ENCODE results near the gene CNTNAP4. TPM values are rescaled to one million over a fixed set of nuclear protein-coding genes. Genes with fewer than 3 reads are reported as not detected.

CNTNAP4 gene
- total RNA-seq, 1 experiment from 2014 or later: not detected

GRCh38 chr16:76385601-76386230 lies 108.5 kb downstream of the CNTNAP4 start:
- H4K5ac ChIP-seq (ENCODE audit: insufficient read length, low read depth, low read length): no peak overlapping the region
- no peak overlapping the region for H4K91ac ChIP-seq (ENCODE audit: insufficient read length, low read depth, low read length)
- H3K18ac ChIP-seq (ENCODE audit: insufficient read length, low read depth, low read length): no peak overlapping the region
- H3K4me2 ChIP-seq (ENCODE audit: insufficient read depth, insufficient read length, low read length): no peak overlapping the region
- no peaks in the 10 kb centered on the region for H3K23me2 ChIP-seq (ENCODE audit: insufficient read length, low read depth, low read length, poor library complexity, severe bottlenecking)
- no peaks in the 10 kb centered on the region for H3K36me3 Mint-ChIP-seq (ENCODE audit: insufficient read depth in 1 of 3, low read depth in 3 of 3)
- no peak overlapping the region for H2BK12ac ChIP-seq (ENCODE audit: insufficient read length, low read depth, low read length)
- no peaks in the 10 kb centered on the region for H3K27me3 ChIP-seq (ENCODE audit: insufficient read depth, low read length)
- no peaks in the 10 kb centered on the region for H3K79me1 ChIP-seq (ENCODE audit: insufficient read depth, low read depth, low read length, poor library complexity, severe bottlenecking)
- H3K56ac ChIP-seq (ENCODE audit: insufficient read length, low read depth, low read length): no peak overlapping the region
- no peaks in the 10 kb centered on the region for H3K9me3 Mint-ChIP-seq
- no peak overlapping the region for H4K8ac ChIP-seq (replicated peaks; ENCODE audit: insufficient read length, low read depth, low read length)
- no peaks in the 10 kb centered on the region for H4K20me1 ChIP-seq (ENCODE audit: control insufficient read depth, insufficient read depth, insufficient read length)
- H2BK15ac ChIP-seq (ENCODE audit: low read depth, low read length): no peak overlapping the region
- no peak overlapping the region for H3T11ph ChIP-seq (ENCODE audit: low read length)
- no peak overlapping the region for H3K14ac ChIP-seq (ENCODE audit: insufficient read depth, low read length)
- WGBS (ENCODE audit: extremely low coverage, insufficient read length, low lambda C conversion rate): no CpG with 5 or more reads among the region's 7 CpGs
- H3K27ac Mint-ChIP-seq: no peak overlapping the region
- TF ChIP-seq CTCF (conservative IDR thresholded peaks at IDR 0.05): no peak
- H3K4me3 Mint-ChIP-seq: no peak overlapping the region
- no peaks in the 10 kb centered on the region for H3K79me2 ChIP-seq (ENCODE audit: insufficient read depth, low read length)
- H2BK120ac ChIP-seq (ENCODE audit: low read depth, low read length, poor library complexity, severe bottlenecking): no peak overlapping the region
- H2BK5ac ChIP-seq (ENCODE audit: insufficient read length, low read length): no peak overlapping the region
- H3K4me1 ChIP-seq (ENCODE audit: insufficient read depth, low read length): no peaks in the 10 kb centered on the region; the same call in 1 of the 2 replicates
- no peak overlapping the region for H3K4ac ChIP-seq (ENCODE audit: low read depth, low read length)
- H3K9me3 ChIP-seq (ENCODE audit: control insufficient read depth, low read depth, low read length): no peaks in the 10 kb centered on the region
- no peak for DNase-seq
- H2BK20ac ChIP-seq (ENCODE audit: low read depth, low read length, poor library complexity, severe bottlenecking): no peak overlapping the region
- H3K23ac ChIP-seq (ENCODE audit: insufficient read length, low read depth, low read length): no peak overlapping the region
- no peaks in the 10 kb centered on the region; the same call in 1 of the 2 replicates for H3K27me3 Mint-ChIP-seq (ENCODE audit: low read depth)
- H2AK5ac ChIP-seq (ENCODE audit: insufficient read length, low read length): no peak overlapping the region
- no peak overlapping the region for H2AFZ ChIP-seq (ENCODE audit: low read length)
- H3K9ac ChIP-seq (ENCODE audit: extremely low read depth, insufficient read length, low read length): no peak overlapping the region
- H3K4me1 Mint-ChIP-seq: peaks cover 3 to 4% of the 10 kb centered on the region in 2 experiments; a peak in 2 of 4 replicates
- no peak overlapping the region for H3K27ac ChIP-seq (ENCODE audit: insufficient read length, low read depth, low read length)

Data from H9 (cell line).